HG03432 (cell line): ENCODE measurements around the gene TUBA4A.
A peak's percentile ranks its signal among the peaks of the same experiment; 100 is the strongest.
"Not testable (repeated sequence)": the region's sequence is repeated elsewhere in the genome, so short reads cannot be mapped to it uniquely, and the experiment has no call there.

ENCODE experiments used
- ATAC-seq: cut with Tn5 transposase; IDR thresholded peaks from one replicate; pipeline ENCODE4 v1.9.1; 2021; ENCODE audit warnings: mild to moderate bottlenecking, moderate library complexity; ENCODE audit not compliant: unreplicated experiment

TUBA4A gene

DNA sequence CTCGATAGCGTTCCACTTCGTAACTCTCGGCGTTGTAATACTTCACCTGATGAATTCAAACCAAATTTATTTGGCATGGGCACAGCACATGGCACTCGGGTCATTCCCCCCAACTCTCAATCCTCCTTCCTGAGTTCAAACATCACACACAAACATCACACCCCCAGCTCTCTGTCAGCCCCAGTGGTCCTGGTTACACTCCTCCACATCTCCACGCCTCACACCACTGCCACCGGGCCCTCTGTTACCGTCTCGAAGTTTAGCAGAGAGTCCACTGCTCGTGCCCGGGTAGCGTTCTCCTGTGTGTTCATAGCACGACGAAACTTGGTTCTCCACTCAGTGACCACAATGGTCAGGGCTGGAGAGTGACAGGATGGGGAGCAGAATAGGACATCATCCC, 39.6 kb downstream of the TUBA4A start:
- ATAC-seq = no peak

DNA sequence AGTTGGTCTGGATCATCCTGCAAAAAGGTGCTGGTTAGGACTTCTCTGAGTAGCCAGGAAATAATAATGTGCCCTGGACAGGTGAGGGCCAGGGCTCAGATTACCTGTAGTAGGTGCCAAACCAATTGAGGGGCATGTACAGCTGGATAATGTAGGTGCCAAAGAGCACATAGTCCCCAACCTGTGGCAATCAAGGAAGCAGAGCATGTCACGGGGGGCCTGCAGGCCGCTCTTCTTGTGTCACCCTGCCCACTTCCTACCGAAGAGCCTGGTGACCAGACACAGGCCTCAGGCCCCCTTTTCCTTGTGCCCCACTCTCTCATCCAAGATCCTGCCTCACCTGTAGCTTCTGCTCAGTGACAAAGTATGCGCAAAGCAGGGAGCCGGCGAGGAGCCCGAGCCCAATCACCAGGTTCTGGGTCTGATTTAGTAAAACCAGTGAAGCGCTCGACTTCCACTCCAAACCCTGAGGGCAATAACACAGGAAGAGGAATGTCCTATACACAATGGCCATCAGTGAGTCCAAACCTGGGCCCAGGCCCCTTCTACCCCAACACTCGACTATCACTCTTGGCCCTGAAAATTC, 40.1 kb downstream of the TUBA4A start:
- ATAC-seq = no peak

DNA sequence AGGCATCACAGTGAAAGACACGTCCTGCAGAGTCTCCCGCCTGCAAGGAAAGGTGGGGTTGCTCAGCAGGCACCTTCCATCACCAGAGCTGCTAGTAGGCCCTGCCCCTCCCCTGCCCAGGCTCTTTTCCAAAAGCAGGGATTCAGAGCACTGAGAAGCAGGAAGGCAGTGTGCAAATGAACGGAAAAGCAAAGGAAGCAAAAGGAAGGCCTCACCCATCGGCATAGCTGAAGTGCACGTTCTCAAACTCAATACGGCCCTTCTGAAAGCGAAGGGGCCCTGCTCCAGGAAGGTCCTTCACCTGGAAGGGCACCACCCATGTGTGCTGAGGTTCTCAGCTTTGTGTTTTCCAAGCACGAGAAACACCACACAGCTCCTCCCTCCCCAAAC, 40.7 kb downstream of the TUBA4A start:
- no peak for ATAC-seq

DNA sequence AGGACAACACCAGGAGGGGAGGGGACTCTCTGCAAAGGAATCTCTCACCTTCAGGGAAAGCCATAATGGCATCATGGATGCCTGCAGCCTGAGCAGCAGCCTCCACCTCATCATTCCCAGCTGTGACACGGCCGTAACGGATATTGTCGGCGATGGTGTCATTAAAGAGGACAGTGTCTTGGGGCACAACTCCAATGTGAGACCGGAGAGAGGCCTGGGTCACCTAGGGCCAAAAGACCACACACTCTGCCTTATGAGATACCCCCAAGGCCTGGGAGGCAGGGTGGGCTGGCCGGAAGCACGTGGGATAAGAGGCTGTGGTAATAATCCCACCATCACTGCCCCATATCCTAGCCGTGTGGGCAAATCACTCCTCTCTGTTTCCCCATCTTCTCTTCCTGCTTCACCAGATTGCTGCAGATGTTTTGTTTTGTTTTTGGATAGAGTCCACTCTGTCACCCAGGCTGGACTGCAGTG, 42.8 kb downstream of the TUBA4A start:
- no peak for ATAC-seq

DNA sequence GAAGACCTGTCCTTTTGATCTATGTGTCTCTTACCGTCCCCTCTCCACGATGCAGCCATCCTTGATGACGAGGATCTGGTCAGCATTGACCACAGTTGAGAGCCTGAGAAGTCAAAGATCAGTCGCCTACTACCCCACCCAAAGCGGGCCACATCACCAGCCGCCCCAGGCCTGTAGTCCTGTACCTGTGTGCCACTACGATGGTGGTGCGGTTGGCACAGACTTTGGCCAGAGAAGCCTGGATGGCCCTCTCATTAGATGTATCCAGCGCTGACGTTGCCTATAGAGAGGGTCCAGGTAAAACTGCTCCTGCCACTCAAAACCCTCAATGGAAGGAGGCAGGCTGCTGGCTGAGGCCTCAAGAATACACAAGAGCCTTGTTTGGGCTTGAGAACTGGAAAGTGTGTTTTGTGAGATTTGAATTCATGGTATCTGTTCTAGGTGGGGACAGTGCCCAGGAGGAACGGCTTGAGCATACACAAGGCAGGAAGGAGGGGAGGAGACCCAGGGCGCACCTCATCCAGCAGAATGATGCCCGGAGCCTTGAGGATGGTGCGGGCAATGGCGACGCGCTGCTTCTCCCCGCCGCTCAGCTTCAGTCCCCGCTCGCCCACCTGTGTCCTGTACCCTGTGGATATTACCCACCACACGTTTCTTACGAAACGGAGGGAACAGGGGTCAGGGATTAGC, 43.4 kb downstream of the TUBA4A start:
- no peak for ATAC-seq

DNA sequence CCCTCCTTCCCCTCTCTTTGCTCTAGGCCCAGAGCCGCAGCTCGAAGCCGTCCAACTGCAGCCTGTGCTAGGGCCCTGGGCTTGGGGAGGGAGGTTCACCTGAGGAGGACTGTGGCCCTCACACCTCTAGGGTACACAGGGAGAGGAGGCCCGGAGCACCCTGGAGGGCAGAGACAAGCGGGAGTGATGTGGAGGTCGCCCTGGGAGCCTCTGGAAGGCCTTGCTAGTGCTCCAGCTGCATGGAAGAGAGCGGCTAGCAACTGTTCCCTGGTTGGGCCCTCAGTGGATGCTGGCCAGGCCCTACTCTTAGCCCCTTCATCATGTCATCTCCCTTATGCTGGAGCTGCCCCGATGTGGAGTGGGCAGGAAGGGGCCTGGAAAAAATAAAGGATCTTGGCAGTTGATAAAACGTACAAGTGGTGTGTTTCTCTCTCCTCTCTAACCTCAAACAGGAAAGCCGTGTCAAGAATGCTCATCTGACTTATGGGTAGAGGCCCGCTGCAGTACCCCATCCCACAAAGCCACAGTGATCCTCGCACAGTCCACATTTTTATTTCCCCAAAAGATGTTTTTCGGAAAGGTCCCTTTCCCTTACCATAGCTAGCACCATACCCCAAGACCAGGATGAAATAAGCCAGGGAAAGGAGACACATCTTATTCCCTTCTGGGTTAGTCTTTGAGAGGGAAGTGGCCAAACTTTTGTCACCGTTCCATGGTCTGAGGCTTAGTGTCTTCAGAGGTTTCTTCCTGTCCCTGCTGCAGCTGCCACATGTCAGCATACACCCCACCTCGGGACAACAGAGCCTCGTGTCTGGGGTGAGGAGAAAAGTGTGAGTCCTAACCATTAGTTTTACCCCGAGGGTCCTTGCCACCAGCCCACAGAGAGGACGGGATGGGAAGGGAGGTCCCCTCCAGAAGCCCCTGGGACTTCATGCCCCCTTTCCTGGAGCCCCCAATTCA, 44.2 kb downstream of the TUBA4A start:
- no peak for ATAC-seq

DNA sequence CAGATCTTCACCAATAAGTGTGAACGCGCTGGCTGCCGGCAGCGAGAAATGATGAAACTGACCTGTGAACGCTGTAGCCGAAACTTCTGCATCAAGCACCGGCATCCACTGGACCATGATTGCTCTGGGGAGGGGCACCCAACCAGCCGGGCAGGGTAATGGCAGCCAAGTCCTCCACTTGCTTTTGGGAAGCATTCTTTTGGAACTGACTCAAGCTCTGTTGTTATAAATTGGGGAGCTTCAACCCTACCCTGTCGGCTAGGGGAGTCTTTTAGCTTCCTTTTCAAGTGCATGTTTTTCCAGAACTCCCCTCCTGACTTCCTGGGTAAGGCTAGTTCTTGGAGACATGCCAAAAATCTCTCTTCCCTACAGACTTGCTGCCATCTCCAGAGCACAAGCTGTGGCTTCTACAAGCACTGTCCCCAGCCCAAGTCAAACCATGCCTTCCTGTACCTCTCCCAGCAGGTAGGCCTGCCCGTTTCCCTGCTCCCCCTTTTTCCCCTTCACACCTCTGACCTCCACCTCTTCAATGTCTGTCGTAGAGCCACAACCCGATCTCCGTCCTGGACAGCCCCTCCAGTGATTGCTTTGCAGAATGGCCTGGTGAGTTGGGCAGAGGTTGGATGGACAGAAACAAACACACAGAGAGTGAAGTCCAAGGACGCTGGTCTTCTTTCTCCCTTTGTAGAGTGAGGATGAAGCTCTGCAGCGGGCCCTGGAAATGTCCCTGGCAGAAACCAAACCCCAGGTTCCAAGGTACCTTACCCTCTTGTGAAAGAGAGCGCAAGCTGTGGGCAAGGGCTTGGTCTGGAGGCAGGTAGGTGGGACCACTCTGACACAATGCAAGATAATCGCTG, 45.6 kb downstream of the TUBA4A start:
- ATAC-seq = no peak

DNA sequence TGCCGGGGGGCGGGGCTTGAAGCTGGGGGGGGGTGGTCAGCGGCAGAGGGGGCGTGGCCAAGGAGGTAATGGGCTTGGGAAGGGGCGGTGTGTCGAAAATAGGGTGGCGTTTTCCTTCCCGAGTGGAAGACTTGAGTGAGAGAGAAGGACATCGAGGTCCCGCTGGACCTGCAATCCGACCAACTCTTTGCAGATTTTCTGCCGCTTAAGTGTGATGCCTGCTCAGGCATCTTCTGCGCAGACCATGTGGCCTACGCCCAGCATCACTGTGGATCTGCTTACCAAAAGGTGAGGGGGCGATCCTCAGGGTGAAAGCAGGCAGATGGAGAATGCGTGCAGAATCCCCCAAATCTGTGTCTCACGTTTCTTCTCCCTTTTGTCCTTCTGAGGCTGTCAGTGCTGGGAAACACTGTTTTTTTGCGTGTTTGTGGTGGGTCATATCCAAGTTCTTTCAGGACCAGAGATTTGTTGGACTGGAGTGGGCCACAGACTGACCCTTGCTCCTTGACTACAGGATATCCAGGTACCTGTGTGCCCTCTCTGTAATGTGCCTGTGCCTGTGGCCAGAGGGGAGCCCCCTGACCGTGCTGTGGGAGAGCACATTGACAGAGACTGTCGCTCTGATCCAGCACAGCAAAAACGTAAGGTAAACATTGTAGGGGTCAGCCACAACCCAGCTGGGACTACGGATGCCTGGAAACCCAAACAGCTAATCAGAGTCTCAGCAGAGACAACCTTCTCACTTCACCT, 46.4 kb downstream of the TUBA4A start:
- no peak for ATAC-seq

DNA sequence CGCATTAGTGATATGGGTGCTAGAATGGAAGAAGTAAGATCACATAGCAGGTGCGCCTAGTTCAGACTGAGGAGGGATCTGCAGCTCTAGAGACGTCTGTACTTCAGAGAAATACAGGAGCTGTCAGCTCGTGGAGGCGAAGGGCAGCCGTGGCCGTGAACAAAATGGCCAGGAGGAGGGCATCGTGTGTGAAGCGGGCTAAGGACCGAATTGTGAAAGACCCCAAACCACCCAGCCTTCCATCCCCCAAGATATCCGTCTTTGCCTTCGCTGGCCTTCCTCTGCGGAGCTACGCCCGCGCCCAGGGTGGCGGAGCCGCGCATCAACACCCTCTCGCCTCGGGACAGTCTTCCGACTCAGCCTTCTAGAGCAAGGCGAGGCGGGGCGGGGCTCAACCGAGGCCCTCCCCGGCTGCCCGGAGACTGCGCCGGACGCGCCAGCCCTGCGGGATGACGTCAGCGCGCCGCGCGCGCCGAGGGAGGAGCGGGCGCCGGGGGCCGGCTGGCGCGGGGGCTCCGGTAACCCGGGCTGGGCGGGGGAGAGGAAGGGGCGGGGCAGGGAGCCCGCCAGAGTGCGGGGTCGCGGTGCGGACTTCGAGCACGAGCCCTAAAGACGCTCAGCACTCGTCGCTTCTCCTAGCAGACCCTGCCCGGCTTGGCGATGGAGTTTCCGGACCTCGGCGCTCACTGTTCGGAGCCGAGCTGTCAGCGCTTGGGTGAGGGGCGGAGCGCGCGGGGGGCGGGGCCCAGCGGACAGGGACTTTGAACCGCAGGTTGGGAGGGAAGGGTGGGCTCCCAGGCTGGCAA, 47.2 kb downstream of the TUBA4A start, which contains the start of gene ZFAND2B:
Gene ZFAND2B (plus strand): TSS at position 455 of the 806 bp plus-strand sequence. CDS start 206 bp downstream, at position 661.
- ATAC-seq = peak; percentile 97

DNA sequence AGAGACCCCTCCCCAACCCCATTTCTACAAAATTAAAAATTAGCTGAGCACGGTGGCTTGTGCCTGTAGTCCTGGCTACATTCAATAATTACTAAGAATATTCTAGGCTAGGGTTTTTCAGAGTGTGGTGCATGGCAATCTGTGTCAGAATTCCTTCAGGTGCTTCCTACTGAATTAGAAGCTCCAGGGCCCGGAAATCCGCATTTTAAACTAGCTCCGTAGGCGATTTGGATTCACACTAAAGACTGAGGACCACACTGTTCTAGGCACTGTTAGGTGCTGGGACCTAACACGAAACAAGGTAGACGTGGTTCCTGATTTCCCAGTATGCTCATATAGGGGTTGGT, 47.8 kb downstream of the TUBA4A start:
- ATAC-seq = no peak

DNA sequence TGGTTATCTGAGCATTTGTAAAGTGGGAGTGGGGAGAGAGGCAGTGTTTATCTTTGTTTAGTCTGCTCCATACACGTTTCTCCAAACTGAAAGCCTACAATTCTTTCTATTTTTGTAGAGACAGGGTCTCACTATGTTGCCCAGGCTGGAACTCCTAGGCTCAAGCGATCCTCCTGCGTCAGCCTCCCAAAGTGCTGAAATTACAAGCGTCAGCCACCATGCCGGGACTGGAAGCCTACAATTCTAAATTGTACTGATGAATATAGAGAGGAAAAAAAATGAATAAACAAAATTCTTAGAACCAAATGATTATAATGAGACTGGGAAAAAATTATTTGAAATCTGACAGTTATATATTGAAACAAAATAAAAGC, 48.6 kb downstream of the TUBA4A start:
- no peak for ATAC-seq

DNA sequence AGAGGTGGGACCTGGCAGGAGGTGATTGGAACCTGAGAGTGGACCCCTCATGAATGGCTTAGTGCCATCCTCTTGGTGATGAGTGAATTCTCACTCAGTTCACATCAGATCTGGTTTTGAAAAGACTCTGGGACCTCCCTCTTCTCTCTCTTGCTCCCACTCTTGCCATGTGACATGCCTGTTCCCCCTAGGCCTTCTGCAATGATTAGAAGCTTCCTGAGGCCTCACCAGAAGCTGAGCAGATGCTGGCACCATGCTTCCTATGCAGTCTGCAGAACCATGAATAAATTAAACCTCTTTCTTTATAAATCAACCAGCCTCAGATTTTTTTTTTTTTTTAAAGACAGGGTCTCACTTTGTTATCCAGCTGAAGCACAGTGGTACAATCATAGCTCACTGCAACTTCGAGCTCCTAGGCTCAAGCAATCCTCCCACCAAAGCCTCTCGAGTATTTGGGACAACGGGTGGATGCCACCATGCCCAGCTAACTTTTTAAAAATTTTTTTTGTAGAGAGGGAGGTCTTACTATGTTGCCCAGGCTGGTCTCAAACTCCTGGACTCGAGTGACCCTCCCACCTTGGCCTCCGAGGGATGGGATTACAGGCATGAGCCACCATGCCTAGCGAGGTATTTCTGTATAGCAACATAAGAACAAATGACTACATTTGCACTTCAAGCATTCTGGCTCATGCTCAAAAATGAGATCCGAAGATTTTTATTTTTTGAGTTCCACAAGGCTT, 49.1 kb downstream of the TUBA4A start:
- ATAC-seq = no peak

DNA sequence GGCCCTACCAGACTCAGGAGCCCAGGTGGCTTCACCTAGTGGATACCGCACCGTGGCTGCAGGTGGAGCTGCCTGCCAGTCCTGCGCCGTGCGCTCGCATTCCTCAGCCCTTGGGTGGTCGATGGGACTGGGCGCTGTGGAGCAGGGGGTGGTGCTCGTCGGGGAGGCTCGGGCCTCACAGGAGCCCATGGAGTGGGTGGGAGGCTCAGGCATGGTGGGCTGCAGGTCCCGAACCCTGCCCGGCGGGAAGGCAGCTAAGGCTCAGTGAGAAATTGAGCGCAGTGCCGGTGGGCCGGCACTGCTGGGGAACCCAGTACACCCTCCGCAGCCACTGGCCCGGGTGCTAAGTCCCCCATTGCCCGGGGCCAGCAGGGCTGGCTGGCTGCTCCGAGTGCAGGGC, 52.4 kb downstream of the TUBA4A start:
- not testable (repeated sequence) for ATAC-seq

DNA sequence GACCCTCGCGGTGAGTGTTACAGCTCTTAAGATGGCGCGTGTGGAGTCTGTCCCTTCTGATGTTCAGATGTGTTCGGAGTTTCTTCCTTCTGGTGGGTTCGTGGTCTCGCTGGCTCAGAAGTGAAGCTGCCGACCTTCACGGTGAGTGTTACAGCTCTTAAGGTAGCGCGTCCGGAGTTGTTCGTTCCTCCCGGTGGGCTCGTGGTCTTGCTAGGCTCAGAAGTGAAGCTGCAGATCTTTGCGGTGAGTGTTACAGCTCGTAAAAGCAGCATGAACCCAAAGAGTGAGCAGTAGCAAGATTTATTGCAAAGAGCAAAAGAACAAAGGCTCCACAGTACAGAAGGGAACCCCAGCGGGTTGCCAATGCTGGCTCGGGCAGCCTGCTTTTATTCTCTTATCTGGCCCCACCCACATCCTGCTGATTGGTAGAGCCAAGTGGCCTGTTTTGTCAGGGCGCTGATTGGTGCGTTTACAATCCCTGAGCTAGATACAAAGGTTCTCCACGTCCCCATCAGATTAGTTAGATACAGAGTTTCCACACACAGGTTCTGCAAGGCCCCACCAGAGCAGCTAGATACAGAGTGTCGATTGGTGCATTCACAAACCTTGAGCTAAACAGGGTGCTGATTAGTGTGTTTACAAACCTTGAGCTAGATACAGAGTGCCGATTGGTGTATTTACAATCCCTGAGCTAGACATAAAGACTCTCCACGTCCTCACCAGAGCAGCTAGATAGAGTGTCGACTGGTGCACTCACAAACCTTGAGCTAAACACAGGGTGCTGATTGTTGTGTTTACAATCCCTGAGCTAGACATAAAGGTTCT, 53.0 kb downstream of the TUBA4A start:
- not testable (repeated sequence) for ATAC-seq
